SH-SY5Y (cell line): ENCODE data around the gene KRTAP4-16.

Experiments
- GATA2 ChIP-seq: IDR thresholded peaks from 2 replicates; pipeline ENCODE4 v1.6.1; 2011; ENCODE audit warnings: mild to moderate bottlenecking, low read depth, low read length
- GATA3 ChIP-seq: IDR thresholded peaks from 2 replicates; pipeline ENCODE4 v1.6.1; 2011; ENCODE audit warnings: low read depth, mild to moderate bottlenecking, low read length, moderate library complexity

DNA sequence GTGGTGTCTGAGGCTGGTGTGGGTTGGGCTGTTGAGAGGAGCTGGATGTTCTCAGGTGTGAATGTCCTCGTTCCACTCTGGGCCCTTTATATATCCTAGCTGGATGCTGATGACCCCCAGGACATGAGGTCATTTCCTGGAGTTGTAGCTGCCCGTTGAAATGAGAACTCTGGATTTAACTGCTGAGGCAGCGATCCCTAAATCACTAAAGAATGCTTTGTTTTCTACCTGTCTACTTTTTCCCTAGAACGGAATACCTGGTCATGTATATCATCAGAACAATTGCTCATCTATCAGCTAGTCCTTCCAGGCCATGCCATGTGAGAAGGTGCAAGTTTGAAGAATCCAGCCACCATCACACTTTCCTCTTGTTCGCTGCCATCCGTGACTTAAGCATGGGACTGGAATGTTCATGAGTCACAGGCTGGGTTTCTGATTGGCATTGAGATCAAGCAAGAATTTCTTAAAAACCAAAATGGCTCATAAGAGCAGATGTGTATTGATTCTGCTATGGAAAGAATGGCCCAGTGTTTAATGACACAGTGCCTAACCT is 41.9 kb downstream of the KRTAP4-16 start, which contains the start of gene KRTAP2-3:
- TF ChIP-seq GATA2 (no peak), GATA3 (no peak)
